T-helper 1 cell treated with Interleukin-12 subunit alpha and Interleukin-12 subunit beta and Interleukin-4 antibody, amounts not matched to agents 30 ng/mL and 1 ng/mL, for 36 hours (primary cell): ENCODE data around the gene EFS. TPM values are rescaled to one million over a fixed set of nuclear protein-coding genes. Genes with fewer than 3 reads are reported as not detected.

Experiments used
- intact Hi-C: fragments of 100-400 bp; cut with micrococcal nuclease; formaldehyde crosslinking; loops from one replicate; pipeline ENCODE4 v1.15.1; 2024
- total RNA-seq: library from RNA; stranded (reverse); gene quantifications from 2 replicates; pipeline ENCODE4 v1.2.3, GENCODE V29; 2022

The EFS gene
- total RNA-seq, 1 donor from 2014 or later, result not detected

DNA sequence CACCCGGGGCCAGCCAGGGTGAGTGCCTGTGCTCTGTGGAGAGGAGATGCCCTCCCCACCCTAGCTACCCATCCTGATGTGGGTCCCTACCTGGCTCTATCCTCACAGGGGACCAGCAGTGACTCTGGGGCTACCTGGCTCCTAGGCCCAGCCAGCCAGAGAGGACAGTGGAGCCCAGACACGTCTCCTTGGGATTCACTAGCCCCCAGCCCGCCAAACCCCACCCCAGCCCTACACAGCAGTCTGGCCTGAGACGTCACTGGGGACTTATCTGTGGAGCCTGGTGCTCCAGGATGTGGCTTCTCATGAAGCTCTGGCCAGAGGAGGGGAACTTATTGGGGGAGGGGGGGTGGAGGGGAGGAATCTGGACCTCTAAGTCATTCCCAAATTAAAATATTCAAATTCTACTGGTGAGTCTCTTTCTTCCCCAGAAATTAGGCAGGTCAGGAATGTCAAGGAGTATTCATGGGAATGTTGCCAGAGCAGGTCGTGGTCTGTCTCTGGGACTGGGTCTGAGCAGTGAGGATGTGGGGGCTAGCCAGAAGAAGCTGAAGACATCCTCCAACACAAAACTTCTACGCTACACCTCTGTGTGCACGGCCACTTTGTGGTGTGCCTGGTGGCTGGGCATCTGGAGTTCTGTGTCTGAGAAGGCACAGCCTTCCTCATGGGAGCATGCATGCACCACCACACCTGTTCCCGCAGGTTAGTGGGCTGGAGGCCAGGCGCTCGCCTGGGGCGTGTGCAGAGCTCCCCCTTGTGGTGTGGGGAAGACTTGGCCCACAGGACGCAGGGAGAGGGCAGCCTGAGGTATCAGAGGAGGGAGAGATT lies 14.6 kb upstream of the EFS start:
- intact Hi-C loops, result loop anchor here (1.0 kb wide), 3 partner anchors 51 to 259 kb away; no protein-coding TSS in a partner anchor

DNA sequence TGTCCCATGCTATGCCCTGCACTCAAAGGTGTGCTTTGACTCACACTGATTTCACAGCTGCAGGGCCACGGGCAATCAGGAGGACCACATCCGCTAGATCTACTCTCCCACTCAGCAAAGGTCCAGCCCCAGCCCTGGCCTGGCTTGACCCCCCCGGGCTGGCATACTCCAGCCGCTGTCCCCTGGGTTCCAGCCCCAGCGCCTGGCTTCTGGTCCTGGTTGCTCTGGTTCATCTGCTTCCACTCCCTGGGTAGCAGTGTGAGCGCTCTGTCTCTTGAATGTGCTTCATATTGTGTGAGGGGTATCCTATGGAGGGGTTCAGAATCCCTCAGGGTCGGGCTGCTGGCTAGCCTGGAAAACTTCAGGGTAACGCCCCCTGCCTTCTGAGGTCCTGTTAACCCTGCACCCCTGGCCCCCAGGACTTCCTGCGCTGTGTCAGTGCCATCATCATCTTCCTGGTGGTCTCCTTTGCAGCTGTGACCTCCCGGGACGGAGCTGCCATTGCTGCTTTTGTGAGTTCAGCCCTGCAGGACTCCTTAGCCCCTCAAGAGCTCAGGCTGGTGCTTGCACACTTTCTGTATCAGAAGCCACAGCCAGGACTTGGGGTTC lies 13.7 kb upstream of the EFS start:
- intact Hi-C loops, result no loop called here

DNA sequence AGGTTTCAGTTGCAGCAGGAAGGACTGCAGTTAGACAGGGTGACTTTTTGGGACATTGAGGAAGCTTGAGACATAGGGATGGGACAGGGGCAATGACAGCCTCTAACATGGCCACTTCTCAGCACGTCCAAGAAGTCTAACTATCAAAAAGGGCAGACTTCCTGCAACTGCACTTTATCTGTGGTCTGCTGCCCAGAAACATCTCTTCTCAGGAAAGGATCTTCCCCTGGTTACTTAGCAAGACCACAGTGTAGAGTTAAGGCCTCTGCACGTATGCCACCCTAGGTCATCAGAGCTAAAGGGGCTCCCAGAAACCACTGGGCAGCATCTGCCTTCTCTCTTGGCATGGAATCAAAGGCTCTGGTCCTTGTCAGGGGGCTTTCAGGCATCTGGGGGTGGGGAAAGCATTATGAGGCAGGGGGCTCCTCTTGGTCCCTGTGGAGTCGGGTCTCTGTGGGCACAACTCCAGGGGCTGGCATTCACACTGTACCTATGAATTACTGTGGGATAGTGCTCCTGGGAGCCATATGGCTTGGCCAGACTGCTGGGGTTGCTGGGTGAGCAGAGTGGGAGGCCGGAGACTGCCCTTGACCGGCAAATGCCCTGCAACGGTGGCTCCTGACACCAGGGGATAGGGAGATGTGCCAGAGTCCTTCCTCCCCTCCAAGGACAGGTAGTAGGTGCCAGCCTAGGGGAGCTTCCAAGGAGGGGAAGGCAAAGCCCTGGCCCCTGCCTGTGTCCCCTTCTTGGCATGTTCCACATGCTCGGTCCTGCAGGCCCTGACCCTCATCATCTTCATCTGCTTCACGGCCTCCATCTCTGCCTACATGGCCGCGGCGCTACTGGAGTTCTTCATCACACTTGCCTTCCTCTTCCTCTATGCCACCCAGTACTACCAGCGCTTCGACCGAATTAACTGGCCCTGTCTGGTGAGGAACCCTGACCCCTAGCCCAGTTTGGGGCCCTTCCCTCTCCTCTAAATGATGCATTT lies 12.9 kb upstream of the EFS start:
- intact Hi-C loops, result no loop called here

DNA sequence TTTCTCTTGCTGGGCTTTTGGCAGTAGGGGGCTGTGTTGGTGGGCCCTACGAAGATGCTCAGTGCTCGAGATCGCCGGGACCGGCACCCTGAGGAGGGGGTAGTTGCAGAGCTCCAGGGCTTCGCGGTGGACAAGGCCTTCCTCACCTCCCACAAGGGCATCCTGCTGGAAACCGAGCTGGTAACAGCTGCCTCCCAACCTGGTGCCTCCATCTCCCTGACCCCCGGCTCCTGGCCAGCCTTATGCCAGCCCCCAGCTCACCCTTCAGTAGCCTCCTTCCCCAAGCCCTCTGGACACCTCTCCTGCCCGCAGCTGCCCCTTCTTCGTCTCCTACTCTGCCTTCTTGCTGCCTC lies 12.2 kb upstream of the EFS start:
- intact Hi-C loops, result no loop called here

DNA sequence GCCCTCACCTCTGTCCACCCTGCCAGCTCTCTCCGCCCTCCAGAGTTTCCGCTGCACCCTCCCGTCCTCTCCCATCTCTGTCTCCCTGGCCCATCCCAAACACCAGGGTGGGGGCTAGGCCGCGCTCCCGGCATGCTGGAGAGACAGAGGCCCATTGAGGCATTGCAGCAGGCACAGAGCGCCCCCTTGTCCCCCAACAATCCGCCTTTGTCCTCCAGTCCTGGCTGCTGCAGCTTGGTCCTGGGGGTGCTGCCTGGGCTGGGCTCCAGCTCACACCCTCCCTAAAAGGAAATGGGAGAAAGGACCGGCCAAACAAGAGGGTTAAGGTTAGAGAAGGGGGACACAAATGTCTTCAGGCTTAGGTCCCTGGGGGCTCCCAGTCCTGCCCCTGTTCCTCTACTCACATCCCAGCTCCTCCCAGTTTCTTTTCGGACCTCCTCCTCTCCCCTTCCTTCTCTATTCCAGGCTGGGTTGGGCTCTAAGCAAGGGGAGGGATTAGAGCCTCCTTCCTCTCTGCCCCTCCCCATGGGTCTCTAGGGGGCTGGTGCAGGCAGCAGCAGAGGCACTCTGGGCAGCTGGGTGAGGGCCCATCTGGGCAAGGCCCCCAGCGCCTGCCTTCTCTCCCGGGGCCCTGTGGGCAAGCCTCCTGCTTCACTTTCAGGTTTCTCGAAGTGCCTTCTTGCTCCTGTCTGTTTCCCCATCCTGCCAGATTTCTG lies 11.7 kb upstream of the EFS start, which contains the start of gene CMTM5:
Gene CMTM5 (plus strand): TSS at position 565 of the 716 bp plus-strand sequence. CDS start 206 bp downstream, outside the sequence.
- intact Hi-C loops, result no loop called here

DNA sequence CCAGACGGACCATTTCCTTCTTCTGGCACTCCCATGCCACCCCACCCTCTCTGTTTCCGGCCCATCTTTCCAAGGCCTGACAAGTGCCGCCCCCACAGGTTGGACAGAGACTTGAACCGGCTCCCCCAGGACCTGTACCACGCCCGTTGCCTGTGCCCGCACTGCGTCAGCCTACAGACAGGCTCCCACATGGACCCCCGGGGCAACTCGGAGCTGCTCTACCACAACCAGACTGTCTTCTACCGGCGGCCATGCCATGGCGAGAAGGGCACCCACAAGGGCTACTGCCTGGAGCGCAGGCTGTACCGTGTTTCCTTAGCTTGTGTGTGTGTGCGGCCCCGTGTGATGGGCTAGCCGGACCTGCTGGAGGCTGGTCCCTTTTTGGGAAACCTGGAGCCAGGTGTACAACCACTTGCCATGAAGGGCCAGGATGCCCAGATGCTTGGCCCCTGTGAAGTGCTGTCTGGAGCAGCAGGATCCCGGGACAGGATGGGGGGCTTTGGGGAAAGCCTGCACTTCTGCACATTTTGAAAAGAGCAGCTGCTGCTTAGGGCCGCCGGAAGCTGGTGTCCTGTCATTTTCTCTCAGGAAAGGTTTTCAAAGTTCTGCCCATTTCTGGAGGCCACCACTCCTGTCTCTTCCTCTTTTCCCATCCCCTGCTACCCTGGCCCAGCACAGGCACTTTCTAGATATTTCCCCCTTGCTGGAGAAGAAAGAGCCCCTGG lies 10.7 kb upstream of the EFS start:
- intact Hi-C loops, result no loop called here

DNA sequence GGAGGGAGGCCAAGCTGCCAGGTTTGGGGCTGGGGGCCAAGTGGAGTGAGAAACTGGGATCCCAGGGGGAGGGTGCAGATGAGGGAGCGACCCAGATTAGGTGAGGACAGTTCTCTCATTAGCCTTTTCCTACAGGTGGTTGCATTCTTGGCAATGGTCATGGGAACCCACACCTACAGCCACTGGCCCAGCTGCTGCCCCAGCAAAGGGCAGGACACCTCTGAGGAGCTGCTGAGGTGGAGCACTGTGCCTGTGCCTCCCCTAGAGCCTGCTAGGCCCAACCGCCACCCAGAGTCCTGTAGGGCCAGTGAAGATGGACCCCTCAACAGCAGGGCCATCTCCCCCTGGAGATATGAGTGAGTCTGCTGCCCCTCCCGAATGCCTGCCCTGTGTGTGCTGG lies 8.1 kb upstream of the EFS start:
- intact Hi-C loops, result no loop called here

DNA sequence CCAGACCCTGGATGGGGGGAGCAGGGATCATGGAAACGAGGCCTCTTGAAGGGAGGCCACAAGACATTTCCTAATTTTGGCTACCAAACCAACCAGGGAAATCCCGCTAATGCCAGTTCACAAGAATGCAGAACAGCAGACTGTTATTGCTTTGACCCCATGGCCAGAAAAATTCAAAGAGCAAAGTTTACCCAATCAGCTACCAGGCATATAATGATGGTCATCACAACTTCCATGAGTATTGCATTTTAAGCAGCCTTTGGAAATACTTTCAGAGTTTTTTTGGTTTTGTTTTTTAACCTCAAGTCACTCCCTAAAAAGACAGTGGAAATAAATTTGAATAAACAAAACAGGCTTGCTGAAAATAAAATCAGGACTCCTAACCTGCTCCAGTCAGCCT lies 7.5 kb upstream of the EFS start, which contains the start of gene IL25:
Gene IL25 (plus strand): TSS at position 301 of the 400 bp plus-strand sequence.
- intact Hi-C loops, result no loop called here

DNA sequence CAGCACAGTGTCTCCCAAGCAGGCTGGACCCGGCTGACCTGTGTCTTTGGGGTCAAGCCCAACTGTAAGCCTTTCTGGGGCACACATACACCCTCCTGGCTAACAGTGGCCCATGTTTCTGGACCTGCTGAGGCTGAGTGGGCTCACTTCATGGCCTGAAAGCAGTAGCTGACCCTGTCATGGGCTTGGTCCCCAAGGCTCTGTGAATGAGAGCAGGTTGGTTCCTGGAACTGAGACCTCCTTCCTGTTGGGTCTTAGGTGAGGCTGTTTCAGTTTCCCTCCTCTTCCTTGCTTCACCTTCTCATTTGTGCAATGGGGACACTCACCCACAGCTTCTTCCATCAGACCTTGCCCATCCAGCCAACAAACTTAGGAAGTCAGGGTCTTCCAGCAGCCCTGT lies 6.9 kb upstream of the EFS start:
- intact Hi-C loops, result no loop called here

DNA sequence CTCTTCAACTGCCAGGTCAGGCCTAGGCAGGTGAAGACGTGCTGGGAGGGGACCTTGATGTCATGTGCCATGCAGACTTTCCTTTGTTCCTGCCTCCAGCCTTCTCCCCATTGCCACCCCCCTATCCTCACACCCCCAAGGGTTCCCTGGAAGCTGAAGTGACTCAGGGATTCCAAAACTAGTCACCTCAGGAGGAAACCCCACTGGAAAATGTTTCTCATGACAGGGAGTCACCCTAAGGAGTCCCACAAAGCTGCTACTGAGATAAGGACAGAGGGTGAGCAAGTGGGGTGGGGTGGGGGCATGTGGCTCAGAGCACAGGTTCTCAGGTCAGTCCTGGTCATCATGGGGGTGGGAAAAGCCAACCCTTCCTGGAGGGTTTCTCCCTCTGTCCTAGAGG lies 5.2 kb upstream of the EFS start:
- intact Hi-C loops, result no loop called here

DNA sequence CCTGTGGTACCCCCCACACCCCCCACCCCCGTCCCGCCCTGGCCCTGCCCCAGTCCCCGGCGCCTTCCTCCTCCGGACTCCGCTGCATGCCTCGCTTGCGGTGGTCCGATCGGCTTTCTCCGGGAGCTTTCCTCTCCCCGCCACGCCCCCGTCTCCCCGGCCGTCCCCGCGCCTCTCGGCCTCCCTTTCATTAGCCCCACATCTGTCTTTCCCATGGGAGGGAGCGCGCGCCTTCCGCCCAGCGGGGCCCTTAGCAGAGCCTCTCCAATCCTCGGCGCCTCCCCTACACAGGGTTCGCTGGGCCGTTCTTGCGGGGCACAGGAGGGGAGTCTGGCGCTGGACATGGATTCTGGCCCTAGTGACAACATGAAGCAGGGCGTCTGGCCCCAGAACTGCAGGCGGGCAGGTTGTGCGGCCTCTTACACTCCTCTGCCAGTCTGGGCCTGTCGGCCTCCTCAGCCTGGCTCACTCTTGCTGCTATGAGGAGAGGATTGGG lies 1.5 kb upstream of the EFS start:
- intact Hi-C loops, result no loop called here

DNA sequence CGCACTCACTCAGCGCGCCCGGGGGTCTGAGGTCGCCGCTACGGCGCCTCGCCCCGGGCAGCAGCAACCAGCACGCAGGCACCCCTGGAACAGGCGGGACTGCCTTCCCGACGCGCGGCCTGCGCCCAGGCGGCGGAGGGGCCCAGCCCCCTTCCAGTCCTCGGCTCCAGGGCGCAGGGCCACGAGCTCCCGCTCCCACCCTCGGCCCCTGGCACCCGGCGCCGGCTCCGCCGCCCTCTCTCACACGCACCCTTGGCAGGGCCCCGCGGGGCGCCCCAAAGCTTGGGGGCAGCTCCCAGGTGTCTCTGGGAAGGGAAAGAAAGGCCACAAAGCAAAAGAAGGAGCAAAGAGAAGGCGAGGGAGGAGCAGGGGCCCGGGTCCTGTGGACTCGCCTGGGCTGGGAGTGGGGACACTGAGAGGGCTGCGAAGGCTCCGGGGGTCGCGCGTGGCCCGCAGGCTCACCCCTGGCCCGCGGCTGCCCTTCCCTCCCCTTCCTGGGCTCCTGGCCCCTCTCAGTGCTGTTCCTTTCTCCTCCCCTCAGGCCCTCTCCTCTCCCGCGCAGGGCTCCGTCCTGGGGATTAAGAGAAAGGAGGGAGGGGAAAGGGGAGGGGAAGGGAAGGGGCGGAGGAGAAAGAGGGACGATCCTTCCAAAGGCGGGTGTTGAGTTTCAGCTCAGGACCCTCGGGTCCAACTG lies 907 bp upstream of the EFS start:
- intact Hi-C loops, result no loop called here

DNA sequence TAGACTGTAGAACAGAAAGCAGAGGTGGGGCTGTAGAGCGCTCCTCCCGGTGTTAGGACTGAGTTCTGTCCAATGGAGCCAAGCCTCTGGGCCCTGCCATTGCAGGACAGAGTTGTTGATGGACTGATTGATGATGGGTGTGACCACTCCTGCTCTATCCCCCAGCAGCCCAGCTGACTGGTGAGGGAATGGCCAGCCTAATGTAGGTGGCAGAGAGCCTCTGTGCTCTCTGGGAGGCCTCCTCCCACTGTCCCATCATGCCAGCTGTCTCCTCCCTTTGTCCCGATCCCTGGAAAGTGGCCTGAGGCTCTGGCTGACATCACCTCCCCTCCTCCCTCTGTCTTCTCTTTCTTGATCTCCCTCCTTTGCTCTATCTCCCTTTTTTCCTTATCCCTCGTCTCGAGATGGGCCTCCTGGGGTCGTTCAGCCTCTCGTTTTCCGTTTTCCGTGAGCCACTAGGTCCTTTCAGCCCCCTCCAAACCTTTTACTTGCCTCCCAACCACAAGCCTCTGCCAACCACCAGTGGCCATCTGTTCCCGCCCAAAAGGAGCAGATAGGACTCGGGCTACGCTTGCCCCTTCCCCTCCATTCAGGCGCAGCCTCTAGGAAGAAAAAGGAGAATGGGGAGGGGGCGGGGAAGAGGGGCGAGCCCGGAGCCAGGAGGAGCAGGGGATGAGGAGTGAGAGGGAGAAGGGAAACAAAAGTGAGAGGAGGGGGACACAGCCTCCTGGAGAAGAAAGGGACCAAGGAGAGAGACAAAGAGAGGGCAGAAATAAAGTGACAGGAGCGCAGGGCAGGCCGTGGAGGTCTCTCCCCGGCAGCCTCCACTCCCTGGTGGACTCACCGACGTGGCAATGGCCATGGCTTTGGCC lies 572 bp downstream of the EFS start:
- intact Hi-C loops, result no loop called here

DNA sequence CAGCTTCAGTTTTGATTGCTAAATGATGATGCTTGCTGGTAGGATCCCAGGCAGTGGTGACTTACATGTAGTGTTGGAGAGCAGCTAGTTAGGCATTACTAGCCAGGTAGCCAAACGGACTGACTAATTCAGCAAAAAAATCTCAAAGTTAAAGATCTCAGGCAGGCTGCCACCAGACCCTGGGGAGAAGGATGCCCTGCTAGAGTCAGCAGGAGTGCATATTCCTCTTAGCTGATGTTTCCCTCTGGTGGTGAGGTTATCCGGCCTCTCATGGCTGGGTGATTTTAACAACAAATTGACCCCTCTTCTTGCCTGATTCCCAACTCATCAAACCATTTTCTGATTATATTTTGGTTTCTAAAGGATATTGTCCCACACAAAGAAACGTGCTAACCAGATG lies 2.8 kb downstream of the EFS start:
- intact Hi-C loops, result no loop called here

DNA sequence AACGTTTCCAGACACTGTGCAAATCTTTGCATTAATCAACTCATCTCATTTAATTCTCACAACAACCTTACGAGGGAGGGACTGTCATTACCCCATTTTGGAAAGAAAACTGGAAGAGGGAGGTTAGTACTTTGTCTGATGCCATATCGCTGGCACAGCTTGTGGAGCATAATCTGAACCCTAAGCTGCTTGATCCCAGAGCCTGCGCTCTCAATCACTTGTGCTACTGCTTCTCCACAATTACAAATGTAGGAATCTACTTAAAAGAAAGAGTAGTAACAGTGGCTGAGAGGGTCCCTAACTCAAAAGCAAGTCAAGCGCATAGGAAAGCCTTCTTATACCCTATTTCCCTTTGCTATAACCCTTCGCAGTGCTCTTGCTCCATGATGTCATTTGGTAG lies 3.2 kb downstream of the EFS start:
- intact Hi-C loops, result no loop called here

DNA sequence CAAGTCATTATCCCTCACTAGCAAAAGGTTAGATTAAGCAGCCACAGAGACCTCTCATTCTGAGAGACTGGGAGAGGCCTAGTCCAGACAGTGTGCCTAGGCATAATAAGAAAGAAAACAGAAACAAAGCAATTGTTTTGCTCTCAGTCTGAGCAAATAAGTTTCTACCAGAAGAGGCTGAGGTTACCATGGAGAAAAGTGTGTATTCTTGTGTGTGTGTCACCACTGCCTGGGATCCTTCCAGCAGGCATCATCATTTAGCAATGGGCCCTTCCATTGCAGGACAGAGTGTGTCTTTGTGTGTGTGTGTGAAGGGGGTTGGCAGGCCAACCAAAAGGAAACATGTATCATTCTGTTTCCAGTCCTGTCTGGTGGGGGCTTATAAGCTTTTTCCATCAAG lies 3.7 kb downstream of the EFS start:
- intact Hi-C loops, result no loop called here

DNA sequence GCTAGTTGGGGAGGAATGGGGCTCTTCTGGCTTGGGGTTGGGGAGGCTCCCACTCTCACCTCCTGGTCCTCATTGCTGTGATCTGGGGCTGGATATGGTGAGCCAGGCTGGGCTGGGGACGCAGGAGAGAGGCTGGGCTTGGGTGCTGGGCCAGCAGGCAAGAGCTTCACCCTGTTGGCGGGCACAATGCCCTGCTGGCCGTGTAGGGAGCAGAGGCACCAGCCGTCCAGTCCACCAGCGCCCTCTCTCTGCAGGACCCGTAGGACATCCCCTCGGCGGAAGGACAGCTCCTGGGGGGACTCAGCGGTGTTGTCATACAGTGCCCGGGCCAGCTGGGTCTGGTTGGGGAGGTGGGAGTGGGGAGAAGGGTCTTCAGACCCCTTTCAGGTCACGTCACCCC lies 4.5 kb downstream of the EFS start:
- intact Hi-C loops, result no loop called here

DNA sequence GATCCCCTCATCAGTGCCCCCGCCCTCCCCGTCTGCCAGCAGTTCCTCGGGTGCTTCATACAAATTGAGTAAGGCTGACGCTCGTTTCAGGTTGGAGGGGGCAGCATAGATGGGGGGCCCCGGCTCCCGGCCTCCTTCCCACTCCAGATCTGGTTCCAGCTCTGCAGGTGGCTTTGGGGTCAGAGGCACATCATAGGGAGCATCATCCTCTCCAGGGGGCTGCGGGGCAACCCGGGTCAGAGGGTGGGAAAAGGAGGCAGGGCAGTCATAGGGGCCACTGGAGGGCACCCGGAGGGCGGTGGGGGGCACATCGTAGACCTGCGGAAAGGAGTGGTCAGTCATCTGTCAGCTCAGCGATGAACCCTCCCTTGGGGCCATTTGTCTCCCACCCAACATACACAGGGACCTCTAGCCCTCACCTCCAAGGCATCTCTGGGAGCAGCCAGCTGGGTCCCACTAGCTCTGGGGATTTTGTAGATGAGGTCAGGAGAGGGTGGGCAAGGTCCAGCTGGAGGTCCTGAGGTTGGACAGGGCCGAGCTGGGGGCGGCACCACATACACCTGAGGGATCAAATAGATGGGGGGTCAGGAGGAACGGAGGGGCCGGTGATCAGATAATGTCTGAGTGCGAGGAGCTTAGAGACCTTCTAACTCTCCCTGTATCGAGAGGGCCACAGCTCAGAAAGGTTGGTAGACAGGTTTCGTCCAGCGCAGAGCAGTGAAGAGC lies 5.1 kb downstream of the EFS start:
- intact Hi-C loops, result no loop called here
